Measurements from ENCODE around the gene PLA2G15.

PLA2G15 gene

GRCh38 chr16:68233085-68233834 is 11.9 kb upstream of the PLA2G15 start:
- no peak for DNase-seq

GRCh38 chr16:68233835-68234187 is 11.4 kb upstream of the PLA2G15 start:
- no peak for DNase-seq

- DNase-seq, result no peak
These were observed 10.7 kb upstream of the PLA2G15 start for GRCh38 chr16:68234188-68235107.

GRCh38 chr16:68235108-68235886 is 9.9 kb upstream of the PLA2G15 start:
- DNase-seq, result no peak

GRCh38 chr16:68235887-68236136 is 9.4 kb upstream of the PLA2G15 start, which contains the start of gene ESRP2:
ESRP2 (minus strand) TSS chr16:68236127; CDS start chr16:68236045, 82 bp downstream.
- DNase-seq, result no peak

- DNase-seq, result no peak
These were observed 8.9 kb upstream of the PLA2G15 start for GRCh38 chr16:68236137-68236825.

GRCh38 chr16:68236826-68237242 is 8.3 kb upstream of the PLA2G15 start:
- no peak for DNase-seq

- DNase-seq, result peak; percentile 99
These were observed 7.7 kb upstream of the PLA2G15 start for GRCh38 chr16:68237243-68238028.

- no peak for DNase-seq
These were observed 7.2 kb upstream of the PLA2G15 start for GRCh38 chr16:68238029-68238345.

- no peak for DNase-seq
These were observed 3.1 kb upstream of the PLA2G15 start for GRCh38 chr16:68242085-68242484.

GRCh38 chr16:68242926-68243858 is 2.0 kb upstream of the PLA2G15 start:
- DNase-seq, result no peak

- DNase-seq, result no peak
These were observed 681 bp upstream of the PLA2G15 start for GRCh38 chr16:68244481-68244902.

GRCh38 chr16:68246121-68246520 is 948 bp downstream of the PLA2G15 start:
- DNase-seq, result no peak

- no peak for DNase-seq
These were observed 1.5 kb downstream of the PLA2G15 start for GRCh38 chr16:68246666-68247065.

- no peak for DNase-seq
These were observed 2.2 kb downstream of the PLA2G15 start for GRCh38 chr16:68247400-68247799.

GRCh38 chr16:68247932-68248331 is 2.8 kb downstream of the PLA2G15 start:
- DNase-seq, result no peak

GRCh38 chr16:68249371-68249770 is 4.2 kb downstream of the PLA2G15 start:
- no peak for DNase-seq

GRCh38 chr16:68250951-68251350 is 5.8 kb downstream of the PLA2G15 start:
- DNase-seq, result no peak

- no peak for DNase-seq
These were observed 6.7 kb downstream of the PLA2G15 start for GRCh38 chr16:68251832-68252231.

GRCh38 chr16:68252383-68252782 is 7.2 kb downstream of the PLA2G15 start:
- DNase-seq, result no peak

GRCh38 chr16:68253721-68254120 is 8.5 kb downstream of the PLA2G15 start:
- DNase-seq, result no peak

All from fibroblast of skin of right biceps (primary cell).